Left lung (tissue), 10 donors: ENCODE results near the gene EHMT2. TPM values are rescaled to one million over a fixed set of nuclear protein-coding genes. Genes with fewer than 3 reads are reported as not detected.
"Not testable (repeated sequence)": the region's sequence is repeated elsewhere in the genome, so short reads cannot be mapped to it uniquely, and the experiment has no call there.

Experiments used
- ATAC-seq: fragments of 200-7000 bp; cut with Tn5 transposase; one replicate; pipeline ENCODE4 v1.9.1; 2020; ENCODE audit warnings: moderate library complexity
- DNase-seq, 4 donors: peaks; one replicate each; pipeline ENCODE4 v3.0.0-alpha.2; 2013 to 2020
- H3K27ac ChIP-seq, 2 donors: fragments of 200-600 bp; sonication (generic) in 1 of 2; one replicate each; pipeline versions ENCODE4 v1.5.0 to v1.8.0; 2020 to 2021
- H3K27me3 ChIP-seq, 2 donors: fragments of 200-600 bp; sonication (generic) in 1 of 2; one replicate each; pipeline versions ENCODE4 v1.5.0 to v1.8.0; 2020 to 2021
- H3K36me3 ChIP-seq, 2 donors: fragments of 200-600 bp; sonication (generic) in 1 of 2; one replicate each; pipeline versions ENCODE4 v1.5.0 to v1.8.0; 2020 to 2021
- H3K4me1 ChIP-seq, 2 donors: fragments of 200-600 bp; one replicate each; pipeline ENCODE4 v1.8.0; 2021
- H3K4me3 ChIP-seq, 2 donors: fragments of 200-600 bp; sonication (generic) in 1 of 2; one replicate each; pipeline versions ENCODE4 v1.5.0 to v1.8.0; 2020 to 2021; ENCODE audit warnings: mild to moderate bottlenecking in 1 of 2
- H3K9me3 ChIP-seq, 2 donors: fragments of 200-600 bp; sonication (generic) in 1 of 2; one replicate each; pipeline versions ENCODE4 v1.5.0 to v1.8.0; 2020 to 2021
- intact Hi-C, 2 donors: fragments of 100-400 bp; cut with DNase I; formaldehyde crosslinking; loops; one replicate each; pipeline versions ENCODE4 v1.11.2 to v1.14.2; 2022
- polyA plus RNA-seq, 6 donors: library from polyadenylated mRNA; unstranded; fragments of 120-200 nt; gene quantifications; one replicate each; pipeline ENCODE4 v1.2.1, GENCODE V29; 2013; ENCODE audit not compliant: insufficient read length in 6 of 6
- total RNA-seq, 2 donors: library from RNA; stranded (reverse); fragmentation: NEBNext Ultra II Directional; extraction: Animal tissue kit (Norgen Biotek cat#: 25700); gene quantifications; one replicate each; pipeline ENCODE4 v1.2.1, GENCODE V29; 2021
- TF ChIP-seq, protein P1 (sequence below), 2 donors: fragments of 200-600 bp; sonication (generic) in 1 of 2; IDR thresholded peaks; one replicate each; pipeline versions ENCODE4 v1.5.0 to v1.8.0; 2021; ENCODE audit warnings: antibody characterized with exemption in 2 of 2
- donor health status: DM: no; HTN: yes; CAD: no.
- donor health status: DM: no; HTN: no; CAD: no.

The EHMT2 gene
- total and polyA plus RNA-seq, 8 donors: 41.0 to 85.0 (median 75.3) TPM

GRCh38 chr6:31908791-31909190 is 11.3 kb upstream of the EHMT2 start:
- Histone ChIP-seq H3K4me1 (peaks cover 4 to 26% of the 10 kb centered on the region in 2 donors), H3K27ac (no peak overlapping the region), H3K9me3 (no peaks in the 10 kb centered on the region), H3K36me3 (no peaks in the 10 kb centered on the region), H3K4me3 (no peak overlapping the region), H3K27me3 (no peaks in the 10 kb centered on the region)
- DNase-seq (no peak), ATAC-seq (no peak)
- TF ChIP-seq, protein P1, sequence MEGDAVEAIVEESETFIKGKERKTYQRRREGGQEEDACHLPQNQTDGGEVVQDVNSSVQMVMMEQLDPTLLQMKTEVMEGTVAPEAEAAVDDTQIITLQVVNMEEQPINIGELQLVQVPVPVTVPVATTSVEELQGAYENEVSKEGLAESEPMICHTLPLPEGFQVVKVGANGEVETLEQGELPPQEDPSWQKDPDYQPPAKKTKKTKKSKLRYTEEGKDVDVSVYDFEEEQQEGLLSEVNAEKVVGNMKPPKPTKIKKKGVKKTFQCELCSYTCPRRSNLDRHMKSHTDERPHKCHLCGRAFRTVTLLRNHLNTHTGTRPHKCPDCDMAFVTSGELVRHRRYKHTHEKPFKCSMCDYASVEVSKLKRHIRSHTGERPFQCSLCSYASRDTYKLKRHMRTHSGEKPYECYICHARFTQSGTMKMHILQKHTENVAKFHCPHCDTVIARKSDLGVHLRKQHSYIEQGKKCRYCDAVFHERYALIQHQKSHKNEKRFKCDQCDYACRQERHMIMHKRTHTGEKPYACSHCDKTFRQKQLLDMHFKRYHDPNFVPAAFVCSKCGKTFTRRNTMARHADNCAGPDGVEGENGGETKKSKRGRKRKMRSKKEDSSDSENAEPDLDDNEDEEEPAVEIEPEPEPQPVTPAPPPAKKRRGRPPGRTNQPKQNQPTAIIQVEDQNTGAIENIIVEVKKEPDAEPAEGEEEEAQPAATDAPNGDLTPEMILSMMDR (IDR thresholded peaks at IDR 0.05): no peak
- intact Hi-C loops: no loop called here

- peaks cover 4 to 26% of the 10 kb centered on the region in 2 donors for H3K4me1 ChIP-seq
- H3K27me3 ChIP-seq, H3K27ac ChIP-seq, ATAC-seq, intact Hi-C loops, H3K4me3 ChIP-seq, H3K9me3 ChIP-seq, DNase-seq, H3K36me3 ChIP-seq: not testable (repeated sequence)
Observed at GRCh38 chr6:31908255-31908654, 10.8 kb upstream of the EHMT2 start.

- no peaks in the 10 kb centered on the region for H3K36me3 ChIP-seq
- DNase-seq: peak in 1 of 4 donors; percentile 65
- no peaks in the 10 kb centered on the region for H3K27me3 ChIP-seq
- no peaks in the 10 kb centered on the region for H3K9me3 ChIP-seq
- peaks cover 10 to 34% of the 10 kb centered on the region in 2 donors for H3K4me1 ChIP-seq
- H3K27ac ChIP-seq: peak overlapping the region in 1 of 2 donors; percentile 3
- peak; percentile 80 for ATAC-seq
- intact Hi-C loops: no loop called here
- TF ChIP-seq, protein P1 (IDR thresholded peaks at IDR 0.05): no peak
- H3K4me3 ChIP-seq: no peak overlapping the region
Observed at GRCh38 chr6:31907158-31907813, 9.8 kb upstream of the EHMT2 start.

- intact Hi-C loops, H3K4me3 ChIP-seq, H3K9me3 ChIP-seq, DNase-seq, H3K27me3 ChIP-seq, H3K36me3 ChIP-seq, ATAC-seq: not testable (repeated sequence)
- Histone ChIP-seq H3K27ac (peak overlapping the region in 1 of 2 donors; percentile 3), H3K4me1 (peaks cover 10 to 32% of the 10 kb centered on the region in 2 donors)
Observed at GRCh38 chr6:31906727-31907126, 9.2 kb upstream of the EHMT2 start.

DNA sequence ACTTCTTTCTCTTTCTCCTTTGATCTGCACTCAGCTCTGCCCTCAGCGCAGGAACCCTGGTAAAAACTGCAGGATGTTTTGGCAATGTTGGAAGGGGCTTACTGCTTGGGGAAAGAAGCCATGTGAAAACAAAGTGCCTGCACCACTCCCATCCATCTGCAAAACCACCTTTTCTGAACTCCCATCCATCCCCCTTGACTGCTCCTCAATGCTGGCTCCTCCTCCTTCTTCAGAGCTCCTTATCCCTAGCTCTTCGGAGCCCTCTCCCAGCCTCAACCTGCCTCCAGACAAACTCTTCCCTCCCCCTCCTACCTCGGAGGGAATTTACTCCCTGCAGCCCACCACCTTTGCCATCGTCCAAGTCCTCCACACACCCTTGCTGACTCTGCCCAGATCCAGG is 8.6 kb upstream of the EHMT2 start:
- TF ChIP-seq, protein P1 (IDR thresholded peaks at IDR 0.05): no peak
- no peaks in the 10 kb centered on the region for H3K27me3 ChIP-seq
- H3K4me1 ChIP-seq: peaks cover 10 to 29% of the 10 kb centered on the region in 2 donors
- DNase-seq (no peak), ATAC-seq (no peak)
- no peak overlapping the region for H3K4me3 ChIP-seq
- no peaks in the 10 kb centered on the region for H3K9me3 ChIP-seq
- no peak overlapping the region for H3K27ac ChIP-seq
- no peaks in the 10 kb centered on the region for H3K36me3 ChIP-seq
- intact Hi-C loops: no loop called here

GRCh38 chr6:31905041-31905440 is 7.5 kb upstream of the EHMT2 start:
- Histone ChIP-seq H3K36me3 (no peaks in the 10 kb centered on the region), H3K27me3 (no peaks in the 10 kb centered on the region), H3K4me1 (peaks cover 10 to 30% of the 10 kb centered on the region in 2 donors), H3K27ac (no peak overlapping the region), H3K9me3 (no peaks in the 10 kb centered on the region), H3K4me3 (no peak overlapping the region)
- DNase-seq (no peak), ATAC-seq (no peak)
- intact Hi-C loops: no loop called here
- TF ChIP-seq, protein P1 (IDR thresholded peaks at IDR 0.05): no peak
